Measurements from ENCODE around the gene EPB42.
A peak's percentile ranks its signal among the peaks of the same experiment; 100 is the strongest.

The EPB42 gene

GRCh38 chr15:43260011-43260615 is 39.3 kb upstream of the EPB42 start:
- no peak for TF ChIP-seq CTCF (IDR thresholded peaks at IDR 0.05; ENCODE audit: low read depth, low read length)
- no peak overlapping the region for H3K4me3 ChIP-seq (replicated peaks in 1 of 2; ENCODE audit: low read depth in 2 of 2, low read length in 2 of 2)
- DNase-seq (ENCODE audit: low read depth in 2 of 2): no peak

GRCh38 chr15:43258781-43259180 is 38.0 kb upstream of the EPB42 start:
- no peak for DNase-seq (ENCODE audit: low read depth in 2 of 2)
- no peak for TF ChIP-seq CTCF (IDR thresholded peaks at IDR 0.05; ENCODE audit: low read depth, low read length)
- H3K4me3 ChIP-seq (replicated peaks in 1 of 2; ENCODE audit: low read depth in 2 of 2, low read length in 2 of 2): no peak overlapping the region

GRCh38 chr15:43256341-43256740 is 35.5 kb upstream of the EPB42 start:
- H3K4me3 ChIP-seq (replicated peaks in 1 of 2; ENCODE audit: low read depth in 2 of 2, low read length in 2 of 2): no peak overlapping the region
- no peak for DNase-seq (ENCODE audit: low read depth in 2 of 2)
- TF ChIP-seq CTCF (IDR thresholded peaks at IDR 0.05; ENCODE audit: low read depth, low read length): no peak

- DNase-seq (ENCODE audit: low read depth in 2 of 2): no peak
- H3K4me3 ChIP-seq (replicated peaks in 1 of 2; ENCODE audit: low read depth in 2 of 2, low read length in 2 of 2): no peak overlapping the region
- TF ChIP-seq CTCF (IDR thresholded peaks at IDR 0.05; ENCODE audit: low read depth, low read length): no peak
These were observed 34.6 kb upstream of the EPB42 start for GRCh38 chr15:43255376-43255775.

GRCh38 chr15:43253431-43254403 is 32.9 kb upstream of the EPB42 start:
- no peak for TF ChIP-seq CTCF (IDR thresholded peaks at IDR 0.05; ENCODE audit: low read depth, low read length)
- peak; percentile 29 to 50 for DNase-seq (ENCODE audit: low read depth in 2 of 2)
- H3K4me3 ChIP-seq (replicated peaks in 1 of 2; ENCODE audit: low read depth in 2 of 2, low read length in 2 of 2): no peak overlapping the region

- TF ChIP-seq CTCF (IDR thresholded peaks at IDR 0.05; ENCODE audit: low read depth, low read length): no peak
- H3K4me3 ChIP-seq (replicated peaks in 1 of 2; ENCODE audit: low read depth in 2 of 2, low read length in 2 of 2): no peak overlapping the region
- no peak for DNase-seq (ENCODE audit: low read depth in 2 of 2)
These were observed 31.0 kb upstream of the EPB42 start for GRCh38 chr15:43251871-43252250.

All from cardiac fibroblast (primary cell).